SK-N-MC (cell line): ENCODE measurements around the gene TMEM60.

Source experiments
- EZH2 ChIP-seq: fragments of 200-600 bp; sonication (generic); IDR thresholded peaks from one replicate; pipeline ENCODE4 v1.6.1; 2017; ENCODE audit warnings: antibody characterized with exemption
- FOXP2 ChIP-seq: optimal IDR thresholded peaks from 2 replicates; pipeline ENCODE3; 2011; ENCODE audit warnings: mild to moderate bottlenecking, moderate library complexity; ENCODE audit not compliant: insufficient read depth; ENCODE audit errors: extremely low read length, control extremely low read depth
- POLR2AphosphoS5 ChIP-seq: IDR thresholded peaks from 2 replicates; pipeline ENCODE4 v1.6.1; 2012; ENCODE audit warnings: mild to moderate bottlenecking, low read depth, low read length, borderline replicate concordance

GRCh38 chr7:77843194-77843593, 45.0 kb upstream of the TMEM60 start:
- no peak for TF ChIP-seq EZH2
- no peak for TF ChIP-seq POLR2AphosphoS5
- no peak for TF ChIP-seq FOXP2
